SK-N-SH (cell line): Measurements from ENCODE around the gene FCHSD2. TPM values are rescaled to one million over a fixed set of nuclear protein-coding genes. Genes with fewer than 3 reads are reported as not detected.

Experiments
- CTCF ChIA-PET: fragments of 300-600, 350-600 bp; formaldehyde crosslinking; extraction: SDS; loops from one replicate; lab custom pipeline; 2021; lab: Yijun Ruan, JAX
- POLR2A ChIA-PET: fragments of 350-600 bp; sonication (Branson Sonifier 250); formaldehyde crosslinking; extraction: SDS; loops from one replicate; lab custom pipeline; 2020; ENCODE audit warnings: antibody characterized with exemption, inconsistent platforms; lab: Yijun Ruan, JAX
- DNase-seq: peaks from one replicate; pipeline ENCODE4 v3.0.0; 2012
- H2AFZ ChIP-seq: fragments of 200-600 bp; sonication (generic); 2 replicates; pipeline ENCODE4 v1.8.1; 2016; ENCODE audit warnings: antibody characterized with exemption, mild to moderate bottlenecking, low read depth
- H3F3A ChIP-seq: fragments of 200-600 bp; sonication (generic); replicated peaks from 2 replicates; pipeline ENCODE3; 2016; ENCODE audit warnings: antibody characterized with exemption, mild to moderate bottlenecking; ENCODE audit not compliant: insufficient read depth
- H3K27ac ChIP-seq, 2 experiments: fragments of 200-500 bp in 1 of 2; fragments of 200-600 bp in 1 of 2; sonication (Bioruptor generic) in 1 of 2; sonication (generic), shearing (Covaris generic) in 1 of 2; 2 replicates each; pipeline versions ENCODE4 v1.5.1 to v1.6.1; 2014 to 2016; ENCODE audit warnings: low read depth in 2 of 2, inconsistent platforms in 1 of 2, low read length in 1 of 2, mild to moderate bottlenecking in 1 of 2, mixed read lengths in 1 of 2
- H3K27me3 ChIP-seq: fragments of 200-600 bp; sonication (generic), shearing (Covaris generic); 2 replicates; pipeline ENCODE4 v1.6.1; 2016; ENCODE audit warnings: mixed run types; ENCODE audit not compliant: insufficient read depth
- H3K36me3 ChIP-seq, 2 experiments: fragments of 200-500 bp in 1 of 2; fragments of 200-600 bp in 1 of 2; sonication (Bioruptor generic) in 1 of 2; sonication (generic) in 1 of 2; replicated peaks in 1 of 2; 2 replicates each; pipeline versions ENCODE3 to v1.5.1; 2014 to 2016; ENCODE audit warnings: low read length in 1 of 2, mild to moderate bottlenecking in 1 of 2; ENCODE audit not compliant: insufficient read depth in 2 of 2, control insufficient read depth in 1 of 2
- H3K4me1 ChIP-seq, 2 experiments: fragments of 200-500 bp in 1 of 2; fragments of 200-600 bp in 1 of 2; sonication (Bioruptor generic) in 1 of 2; sonication (generic), shearing (Covaris generic) in 1 of 2; 2 replicates each; pipeline versions ENCODE4 v1.5.1 to v1.6.1; 2014 to 2016; ENCODE audit warnings: low read depth in 1 of 2, low read length in 1 of 2, mixed run types in 1 of 2; ENCODE audit not compliant: insufficient read depth in 2 of 2, control insufficient read depth in 1 of 2
- H3K4me2 ChIP-seq: fragments of 200-600 bp; sonication (generic), shearing (Covaris generic); 2 replicates; pipeline ENCODE4 v1.6.1; 2017; ENCODE audit warnings: mixed run types
- H3K4me3 ChIP-seq, 2 experiments: fragments of 200-500 bp in 1 of 2; fragments of 200-600 bp in 1 of 2; sonication (Bioruptor generic) in 1 of 2; sonication (generic), shearing (Covaris generic) in 1 of 2; 2 replicates each; pipeline versions ENCODE4 v1.5.1 to v1.8.1; 2014 to 2016; ENCODE audit warnings: low read depth in 2 of 2, inconsistent platforms in 1 of 2, low read length in 1 of 2, mild to moderate bottlenecking in 1 of 2, mixed read lengths in 1 of 2, moderate library complexity in 1 of 2
- H3K79me2 ChIP-seq: fragments of 200-600 bp; sonication (generic); 2 replicates; pipeline ENCODE4 v1.8.1; 2017; ENCODE audit warnings: mild to moderate bottlenecking; ENCODE audit not compliant: insufficient read depth
- H3K9ac ChIP-seq: fragments of 200-600 bp; sonication (generic); 2 replicates; pipeline ENCODE4 v1.6.1; 2017; ENCODE audit warnings: mixed run types
- H3K9me2 ChIP-seq: fragments of 200-600 bp; sonication (generic); 2 replicates; pipeline ENCODE4 v1.6.1; 2017; ENCODE audit warnings: mixed run types
- H3K9me3 ChIP-seq: fragments of 200-600 bp; sonication (generic); 2 replicates; pipeline ENCODE4 v1.6.1; 2017; ENCODE audit warnings: mixed run types, mild to moderate bottlenecking, moderate library complexity
- H4K20me1 ChIP-seq: fragments of 200-600 bp; sonication (generic); 2 replicates; pipeline ENCODE4 v1.6.1; 2017; ENCODE audit warnings: mild to moderate bottlenecking, mixed run types; ENCODE audit not compliant: insufficient read depth
- CHD2 ChIP-seq: fragments of 150-350 bp; IDR thresholded peaks from 2 replicates; pipeline ENCODE4 v1.6.1; 2018; ENCODE audit warnings: low read length; ENCODE audit not compliant: partially characterized antibody
- CTCF ChIP-seq: fragments of 200-600 bp; sonication (generic); IDR thresholded peaks from 2 replicates; pipeline ENCODE4 v1.6.1; 2017; ENCODE audit warnings: antibody characterized with exemption, mild to moderate bottlenecking, moderate library complexity
- EZH2phosphoT487 ChIP-seq: fragments of 200-600 bp; sonication (generic); IDR thresholded peaks from 2 replicates; pipeline ENCODE4 v1.6.1; 2017; ENCODE audit warnings: low read depth, mixed run types, mild to moderate bottlenecking, antibody characterized with exemption, moderate library complexity, borderline replicate concordance
- FOXM1 ChIP-seq: IDR thresholded peaks from 2 replicates; pipeline ENCODE4 v1.4.0; 2012; ENCODE audit warnings: low read depth, mild to moderate bottlenecking
- IRF3 ChIP-seq: fragments of 150-350 bp; IDR thresholded peaks from 2 replicates; pipeline ENCODE4 v1.6.1; 2016; ENCODE audit warnings: mild to moderate bottlenecking, low read depth, low read length
- JUND ChIP-seq: IDR thresholded peaks from 2 replicates; pipeline ENCODE4 v1.4.0; 2012
- MAX ChIP-seq: IDR thresholded peaks from 2 replicates; pipeline ENCODE4 v1.4.0; 2012; ENCODE audit warnings: low read depth
- NRF1 ChIP-seq: IDR thresholded peaks from 2 replicates; pipeline ENCODE4 v1.6.1; 2012; ENCODE audit warnings: low read depth, mild to moderate bottlenecking, low read length
- POLR2AphosphoS5 ChIP-seq: IDR thresholded peaks from 2 replicates; pipeline ENCODE4 v1.6.1; 2012; ENCODE audit warnings: low read depth, low read length
- RCOR1 ChIP-seq: fragments of 150-350 bp; IDR thresholded peaks from 2 replicates; pipeline ENCODE4 v1.6.1; 2017; ENCODE audit warnings: antibody characterized with exemption, low read length
- RXRA ChIP-seq: IDR thresholded peaks from 2 replicates; pipeline ENCODE4 v1.4.0; 2012; ENCODE audit warnings: low read depth, mild to moderate bottlenecking, borderline replicate concordance
- SIN3A ChIP-seq: IDR thresholded peaks from 2 replicates; pipeline ENCODE4 v1.6.1; 2012; ENCODE audit warnings: low read depth, mild to moderate bottlenecking, low read length, moderate library complexity, borderline replicate concordance
- SMC3 ChIP-seq: IDR thresholded peaks from 2 replicates; pipeline ENCODE4 v1.6.1; 2012; ENCODE audit warnings: low read depth, low read length, improper control_type of control experiment
- TAF1 ChIP-seq: IDR thresholded peaks from 2 replicates; pipeline ENCODE4 v1.6.1; 2012; ENCODE audit warnings: low read depth, mild to moderate bottlenecking, low read length, moderate library complexity, borderline replicate concordance
- TCF12 ChIP-seq: IDR thresholded peaks from 2 replicates; pipeline ENCODE4 v1.4.0; 2012
- USF2 ChIP-seq: fragments of 150-350 bp; IDR thresholded peaks from 2 replicates; pipeline ENCODE4 v1.6.1; 2017; ENCODE audit warnings: antibody characterized with exemption, low read length, low read depth, borderline replicate concordance
- YY1 ChIP-seq: IDR thresholded peaks from 2 replicates; pipeline ENCODE4 v1.4.0; 2012; ENCODE audit warnings: low read depth, mild to moderate bottlenecking
- WGBS: methylation state at CpG from one replicate; pipeline ENCODE4 v1.1.6; 2017; ENCODE audit warnings: low lambda C conversion rate; 5-methylcytosine and 5-hydroxymethylcytosine counted together
- polyA plus RNA-seq, 3 experiments: library from polyadenylated mRNA; depleted of rRNA; stranded (reverse); fragments of >200 nt; gene quantifications; 2 replicates each; pipeline ENCODE4 v1.2.3, GENCODE V29; 2012
- TF ChIP-seq, protein P1 (sequence below): IDR thresholded peaks from 2 replicates; pipeline ENCODE4 v1.4.0; 2012; ENCODE audit warnings: low read depth, borderline replicate concordance
- TF ChIP-seq, protein P2 (sequence below): IDR thresholded peaks from 2 replicates; pipeline ENCODE4; 2012

The FCHSD2 gene
- polyA plus RNA-seq, 1 of the 3 experiments (the other 2 are of a cell fraction), result 10.4 TPM

- Histone ChIP-seq H3K27ac (no peak overlapping the region), H2AFZ (no peak overlapping the region), H3K27me3 (no peaks in the 10 kb centered on the region; the same call in 1 of the 2 replicates), H3K4me3 (no peak overlapping the region), H3K9me3 (no peaks in the 10 kb centered on the region), H4K20me1 (no peaks in the 10 kb centered on the region), H3K36me3 (no peaks in the 10 kb centered on the region), H3K9me2 (no peaks in the 10 kb centered on the region), H3F3A (no peaks in the 10 kb centered on the region), H3K4me1 (peaks cover 5 to 9% of the 10 kb centered on the region in 2 experiments; a peak in 2 of 4 replicates), H3K79me2 (no peaks in the 10 kb centered on the region), H3K9ac (no peak overlapping the region), H3K4me2 (no peak overlapping the region)
- POLR2A ChIA-PET, result no interaction called here
- no peak for DNase-seq
- TF ChIP-seq YY1 (no peak), NRF1 (no peak), SMC3 (no peak), TCF12 (no peak), CTCF (no peak), EZH2phosphoT487 (no peak), FOXM1 (no peak), RCOR1 (no peak), RXRA (no peak), POLR2AphosphoS5 (no peak)
- TF ChIP-seq, protein P1, sequence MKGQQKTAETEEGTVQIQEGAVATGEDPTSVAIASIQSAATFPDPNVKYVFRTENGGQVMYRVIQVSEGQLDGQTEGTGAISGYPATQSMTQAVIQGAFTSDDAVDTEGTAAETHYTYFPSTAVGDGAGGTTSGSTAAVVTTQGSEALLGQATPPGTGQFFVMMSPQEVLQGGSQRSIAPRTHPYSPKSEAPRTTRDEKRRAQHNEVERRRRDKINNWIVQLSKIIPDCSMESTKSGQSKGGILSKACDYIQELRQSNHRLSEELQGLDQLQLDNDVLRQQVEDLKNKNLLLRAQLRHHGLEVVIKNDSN, result no peak
- TF ChIP-seq, protein P2, sequence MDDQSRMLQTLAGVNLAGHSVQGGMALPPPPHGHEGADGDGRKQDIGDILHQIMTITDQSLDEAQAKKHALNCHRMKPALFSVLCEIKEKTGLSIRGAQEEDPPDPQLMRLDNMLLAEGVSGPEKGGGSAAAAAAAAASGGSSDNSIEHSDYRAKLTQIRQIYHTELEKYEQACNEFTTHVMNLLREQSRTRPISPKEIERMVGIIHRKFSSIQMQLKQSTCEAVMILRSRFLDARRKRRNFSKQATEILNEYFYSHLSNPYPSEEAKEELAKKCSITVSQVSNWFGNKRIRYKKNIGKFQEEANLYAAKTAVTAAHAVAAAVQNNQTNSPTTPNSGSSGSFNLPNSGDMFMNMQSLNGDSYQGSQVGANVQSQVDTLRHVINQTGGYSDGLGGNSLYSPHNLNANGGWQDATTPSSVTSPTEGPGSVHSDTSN, result no peak
- CTCF ChIA-PET, result interaction anchor here (0.5 to 7.9 kb wide), 42 partner anchors 10 to 870 kb away, joined by 3 to 271 read pairs (median 4); partner anchors contain the start of genes FCHSD2 and STARD10
- 56% methylated on average over 4 of the region's 4 CpGs for WGBS
Measured at GRCh38 chr11:73178681-73179080, 36.6 kb upstream of the FCHSD2 start.

- Histone ChIP-seq H3K4me1 (peaks cover 5 to 10% of the 10 kb centered on the region in 2 experiments; a peak in 2 of 4 replicates), H3K79me2 (no peaks in the 10 kb centered on the region), H3F3A (no peaks in the 10 kb centered on the region), H3K9ac (no peak overlapping the region; the same call in 1 of the 2 replicates), H3K27me3 (no peaks in the 10 kb centered on the region; the same call in 1 of the 2 replicates), H3K4me3 (no peak overlapping the region; a peak in 1 of 4 replicates), H3K9me2 (no peaks in the 10 kb centered on the region), H3K36me3 (no peaks in the 10 kb centered on the region), H3K4me2 (no peak overlapping the region), H2AFZ (peak overlapping the region; percentile 40; the same call in 1 of the 2 replicates), H3K27ac (no peak overlapping the region), H4K20me1 (no peaks in the 10 kb centered on the region), H3K9me3 (no peaks in the 10 kb centered on the region)
- 37% methylated on average over 8 of the region's 15 CpGs for WGBS
- ChIA-PET POLR2A (interaction anchor here (1.0 to 1.1 kb wide), 2 partner anchors 36 to 347 kb away, joined by 3 to 8 read pairs; partner anchors contain the start of gene FCHSD2), CTCF (interaction anchor here (0.6 to 7.9 kb wide), 66 partner anchors 10 to 707 kb away, joined by 3 to 271 read pairs (median 4); partner anchors contain the start of genes FCHSD2 and STARD10)
- peak; percentile 86 for DNase-seq
- TF ChIP-seq CHD2 (peak; percentile 46), IRF3 (no peak), JUND (no peak), TAF1 (no peak), EZH2phosphoT487 (no peak), SMC3 (peak; percentile 99), USF2 (no peak), MAX (no peak), SIN3A (no peak)
- TF ChIP-seq, protein P1, result no peak
Measured at GRCh38 chr11:73177778-73178539, 35.8 kb upstream of the FCHSD2 start.
